Fibroblast of lung (primary cell): ENCODE results near the gene AKT1. TPM values are rescaled to one million over a fixed set of nuclear protein-coding genes. Genes with fewer than 3 reads are reported as not detected.

Source experiments
- DNase-seq, 2 donors: peaks; one replicate each; pipeline versions ENCODE4 v3.0.0 to v3.0.0-alpha.2; 2010; ENCODE audit warnings: low read depth in 2 of 2
- H2AFZ ChIP-seq: 2 replicates; pipeline ENCODE4 v1.5.1; 2012; ENCODE audit warnings: low read length, control low read depth, inconsistent platforms
- H3K27ac ChIP-seq: 2 replicates; pipeline ENCODE4 v1.5.1; 2011; ENCODE audit warnings: low read length, control low read depth; ENCODE audit not compliant: insufficient read depth
- H3K27me3 ChIP-seq: 2 replicates; pipeline ENCODE4 v1.5.1; 2011; ENCODE audit warnings: mild to moderate bottlenecking, low read length; ENCODE audit not compliant: control insufficient read depth, insufficient read depth
- H3K36me3 ChIP-seq: 2 replicates; pipeline ENCODE4 v1.5.1; 2011; ENCODE audit warnings: low read length; ENCODE audit not compliant: control insufficient read depth, insufficient read depth
- H3K4me1 ChIP-seq: 2 replicates; pipeline ENCODE4 v1.5.1; 2011; ENCODE audit warnings: low read length; ENCODE audit not compliant: control insufficient read depth, insufficient read depth; ENCODE audit errors: extremely low read depth
- H3K4me2 ChIP-seq: 2 replicates; pipeline ENCODE4 v1.5.1; 2011; ENCODE audit warnings: low read length, control low read depth; ENCODE audit not compliant: insufficient read depth; ENCODE audit errors: extremely low read depth
- H3K4me3 ChIP-seq, 4 experiments: fragments of 200-600 bp in 1 of 4; sonication (generic) in 1 of 4; replicated peaks in 1 of 4; 2 replicates each; pipeline ENCODE4 v1.5.1; 2011 to 2016; ENCODE audit warnings: low read length in 4 of 4, low read depth in 3 of 4, mild to moderate bottlenecking in 3 of 4, control low read depth in 2 of 4, inconsistent platforms in 1 of 4, mixed read lengths in 1 of 4; ENCODE audit not compliant: insufficient read depth in 1 of 4; ENCODE audit errors: control extremely low read depth in 1 of 4
- H3K79me2 ChIP-seq: 2 replicates; pipeline ENCODE4 v1.5.1; 2012; ENCODE audit warnings: mild to moderate bottlenecking, low read length, inconsistent platforms; ENCODE audit not compliant: control insufficient read depth, insufficient read depth
- H3K9ac ChIP-seq: 2 replicates; pipeline ENCODE4 v1.5.1; 2011; ENCODE audit warnings: mild to moderate bottlenecking, low read length, control low read depth; ENCODE audit not compliant: insufficient read depth
- H3K9me3 ChIP-seq: 2 replicates; pipeline ENCODE4 v1.5.1; 2012; ENCODE audit warnings: low read depth, low read length; ENCODE audit not compliant: control insufficient read depth, insufficient read depth
- H4K20me1 ChIP-seq: 2 replicates; pipeline ENCODE4 v1.5.1; 2011; ENCODE audit warnings: low read length; ENCODE audit not compliant: control insufficient read depth, insufficient read depth; ENCODE audit errors: extremely low read depth
- CTCF ChIP-seq, 2 donors: IDR thresholded peaks in 1 of 2; conservative IDR thresholded peaks in 1 of 2; 1 replicate in 1 of 2; 2 replicates in 1 of 2; pipeline ENCODE4 v1.5.1; 2011 to 2012; ENCODE audit warnings: low read length in 2 of 2, control low read depth in 1 of 2, inconsistent platforms in 1 of 2, low read depth in 1 of 2, mild to moderate bottlenecking in 1 of 2
- EZH2 ChIP-seq: IDR thresholded peaks from 2 replicates; pipeline ENCODE4 v1.5.1; 2012; ENCODE audit warnings: low read length, control low read depth, mild to moderate bottlenecking; ENCODE audit errors: missing control alignments
- polyA plus RNA-seq, 2 donors: library from polyadenylated mRNA; depleted of rRNA in 1 of 2; stranded (reverse) in 1 of 2; unstranded in 1 of 2; fragments of >200 nt; gene quantifications; 2 replicates each; pipeline ENCODE4 v1.2.1, GENCODE V29; 2011 to 2012; ENCODE audit warnings: missing spikeins in 1 of 2
- total RNA-seq: library from RNA; depleted of rRNA; stranded (reverse); fragments of >200 nt; gene quantifications from 2 replicates; pipeline ENCODE4 v1.2.1, GENCODE V29; 2014

The AKT1 gene
- total and polyA plus RNA-seq, 2 donors (not counting 1 experiment from before 2014, with no cell fraction given), result 83.2 to 127 TPM

GRCh38 chr14:104802394-104803184, 7.0 kb upstream of the AKT1 start:
- H3K79me2 ChIP-seq, result no peaks in the 10 kb centered on the region
- no peak overlapping the region for H3K9ac ChIP-seq
- no peak overlapping the region for H2AFZ ChIP-seq
- H3K27me3 ChIP-seq, result no peaks in the 10 kb centered on the region
- H3K9me3 ChIP-seq, result no peaks in the 10 kb centered on the region
- H3K36me3 ChIP-seq, result no peaks in the 10 kb centered on the region
- H3K4me2 ChIP-seq, result no peak overlapping the region
- peaks cover 16% of the 10 kb centered on the region for H3K4me1 ChIP-seq
- no peaks in the 10 kb centered on the region for H4K20me1 ChIP-seq
- no peak for TF ChIP-seq EZH2
- no peak for DNase-seq
- H3K4me3 ChIP-seq, result no peak overlapping the region
- no peak overlapping the region for H3K27ac ChIP-seq

GRCh38 chr14:104801520-104802393, 6.2 kb upstream of the AKT1 start:
- TF ChIP-seq EZH2 (no peak), CTCF (conservative IDR thresholded peaks at IDR 0.05 in 1 of 2, IDR thresholded peaks at IDR 0.05 in 1 of 2; ENCODE audit: low read depth in 1 of 2, low read length in 2 of 2) (no peak)
- no peaks in the 10 kb centered on the region for H4K20me1 ChIP-seq
- DNase-seq, result no peak
- no peaks in the 10 kb centered on the region for H3K9me3 ChIP-seq
- peak overlapping the region; percentile 84 for H3K4me2 ChIP-seq
- H3K27me3 ChIP-seq, result no peaks in the 10 kb centered on the region
- H3K79me2 ChIP-seq, result no peaks in the 10 kb centered on the region
- H3K27ac ChIP-seq, result no peak overlapping the region
- H3K9ac ChIP-seq, result no peak overlapping the region
- H3K4me1 ChIP-seq, result peaks cover 16% of the 10 kb centered on the region
- peak overlapping the region in 2 of 4 experiments; percentile 39 to 64 for H3K4me3 ChIP-seq
- H2AFZ ChIP-seq, result no peak overlapping the region
- no peaks in the 10 kb centered on the region for H3K36me3 ChIP-seq

GRCh38 chr14:104800771-104801519, 5.4 kb upstream of the AKT1 start, which contains the start of gene ZBTB42:
ZBTB42 (plus strand) TSS chr14:104801101; CDS start chr14:104801198, 97 bp downstream.
- H3K27ac ChIP-seq, result no peak within 1 kb of the TSS
- DNase-seq, result peak; percentile 39 to 61
- H4K20me1 ChIP-seq, result no peaks in the 10 kb centered on the region
- peak within 1 kb of the TSS; percentile 52 to 67 (median 58) for H3K4me3 ChIP-seq
- no peak for TF ChIP-seq CTCF (conservative IDR thresholded peaks at IDR 0.05 in 1 of 2, IDR thresholded peaks at IDR 0.05 in 1 of 2; ENCODE audit: low read depth in 1 of 2, low read length in 2 of 2)
- TF ChIP-seq EZH2, result no peak
- H3K4me2 ChIP-seq, result peak within 1 kb of the TSS; percentile 85
- no peak within 1 kb of the TSS for H3K9ac ChIP-seq
- H3K36me3 ChIP-seq, result no peaks in the 10 kb centered on the region
- H3K9me3 ChIP-seq, result no peaks in the 10 kb centered on the region
- peak within 1 kb of the TSS; percentile 28 for H2AFZ ChIP-seq
- no peaks in the 10 kb centered on the region for H3K27me3 ChIP-seq
- H3K79me2 ChIP-seq, result no peaks in the 10 kb centered on the region
- peaks cover 16% of the 10 kb centered on the region for H3K4me1 ChIP-seq
